HepG2 (cell line): Measurements from ENCODE around the gene ANKRD13C.

Experiments used
- FOXA3 ChIP-seq: IDR thresholded peaks from 2 replicates; pipeline ENCODE4 v1.6.1; 2016; ENCODE audit warnings: missing genetic modification reagents, missing compliant biosample characterization
- KDM4B ChIP-seq: sonication (generic); formaldehyde crosslinking; IDR thresholded peaks from 2 replicates; pipeline ENCODE4 v1.4.0; 2020; ENCODE audit warnings: missing genetic modification reagents
- POLR2A ChIP-seq, 2 experiments: IDR thresholded peaks; 2 replicates each; pipeline ENCODE4 v1.6.1; 2011; ENCODE audit warnings: low read depth in 2 of 2, low read length in 2 of 2, mild to moderate bottlenecking in 1 of 2, moderate library complexity in 1 of 2; ENCODE audit not compliant: insufficient read depth in 1 of 2
- STAT5B ChIP-seq: sonication (generic); formaldehyde crosslinking; IDR thresholded peaks from 2 replicates; pipeline ENCODE4 v1.4.0; 2020; ENCODE audit warnings: missing genetic modification reagents
- TF ChIP-seq, protein P1 (sequence below): sonication (generic); formaldehyde crosslinking; IDR thresholded peaks from 2 replicates; pipeline ENCODE4 v1.5.0; 2020; ENCODE audit warnings: mild to moderate bottlenecking, missing genetic modification reagents, moderate library complexity
- TF ChIP-seq, protein P2 (sequence below): sonication (generic); formaldehyde crosslinking; IDR thresholded peaks from 2 replicates; pipeline ENCODE4 v1.8.1; 2023; ENCODE audit warnings: missing genetic modification reagents, inconsistent platforms, borderline replicate concordance
- TF ChIP-seq, protein P3 (sequence below): sonication (generic); formaldehyde crosslinking; IDR thresholded peaks from 2 replicates; pipeline ENCODE4 v1.5.0; 2020; ENCODE audit warnings: missing genetic modification reagents, mild to moderate bottlenecking, borderline replicate concordance

DNA sequence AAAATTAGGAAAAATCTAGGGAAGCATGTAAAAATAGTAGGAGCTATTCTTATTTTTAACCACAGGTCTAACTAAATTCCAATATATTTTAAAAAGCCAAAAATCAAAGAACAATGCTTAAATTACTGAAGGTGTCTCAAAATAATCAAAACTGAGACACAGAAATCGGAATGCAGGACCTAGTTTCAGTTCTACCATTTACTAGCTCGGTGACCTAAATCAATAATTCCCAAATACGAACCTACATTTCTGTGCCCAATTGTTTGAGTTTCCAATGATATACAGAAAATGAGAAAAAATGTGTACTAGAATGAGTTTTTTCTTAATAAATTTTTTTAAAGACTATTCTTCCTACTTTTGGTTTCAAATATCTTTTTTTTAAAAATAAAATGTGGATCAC is 37.4 kb downstream of the ANKRD13C start:
- TF ChIP-seq KDM4B (no peak), POLR2A (IDR thresholded peaks at IDR 0.05; ENCODE audit: insufficient read depth in 1 of 2, low read depth in 2 of 2, low read length in 2 of 2) (no peak), STAT5B (no peak), FOXA3 (CRISPR knock-in tag) (no peak)
- TF ChIP-seq, protein P1, sequence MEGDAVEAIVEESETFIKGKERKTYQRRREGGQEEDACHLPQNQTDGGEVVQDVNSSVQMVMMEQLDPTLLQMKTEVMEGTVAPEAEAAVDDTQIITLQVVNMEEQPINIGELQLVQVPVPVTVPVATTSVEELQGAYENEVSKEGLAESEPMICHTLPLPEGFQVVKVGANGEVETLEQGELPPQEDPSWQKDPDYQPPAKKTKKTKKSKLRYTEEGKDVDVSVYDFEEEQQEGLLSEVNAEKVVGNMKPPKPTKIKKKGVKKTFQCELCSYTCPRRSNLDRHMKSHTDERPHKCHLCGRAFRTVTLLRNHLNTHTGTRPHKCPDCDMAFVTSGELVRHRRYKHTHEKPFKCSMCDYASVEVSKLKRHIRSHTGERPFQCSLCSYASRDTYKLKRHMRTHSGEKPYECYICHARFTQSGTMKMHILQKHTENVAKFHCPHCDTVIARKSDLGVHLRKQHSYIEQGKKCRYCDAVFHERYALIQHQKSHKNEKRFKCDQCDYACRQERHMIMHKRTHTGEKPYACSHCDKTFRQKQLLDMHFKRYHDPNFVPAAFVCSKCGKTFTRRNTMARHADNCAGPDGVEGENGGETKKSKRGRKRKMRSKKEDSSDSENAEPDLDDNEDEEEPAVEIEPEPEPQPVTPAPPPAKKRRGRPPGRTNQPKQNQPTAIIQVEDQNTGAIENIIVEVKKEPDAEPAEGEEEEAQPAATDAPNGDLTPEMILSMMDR (CRISPR knock-in tag): no peak
- TF ChIP-seq, protein P2, sequence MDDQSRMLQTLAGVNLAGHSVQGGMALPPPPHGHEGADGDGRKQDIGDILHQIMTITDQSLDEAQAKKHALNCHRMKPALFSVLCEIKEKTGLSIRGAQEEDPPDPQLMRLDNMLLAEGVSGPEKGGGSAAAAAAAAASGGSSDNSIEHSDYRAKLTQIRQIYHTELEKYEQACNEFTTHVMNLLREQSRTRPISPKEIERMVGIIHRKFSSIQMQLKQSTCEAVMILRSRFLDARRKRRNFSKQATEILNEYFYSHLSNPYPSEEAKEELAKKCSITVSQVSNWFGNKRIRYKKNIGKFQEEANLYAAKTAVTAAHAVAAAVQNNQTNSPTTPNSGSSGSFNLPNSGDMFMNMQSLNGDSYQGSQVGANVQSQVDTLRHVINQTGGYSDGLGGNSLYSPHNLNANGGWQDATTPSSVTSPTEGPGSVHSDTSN (CRISPR knock-in tag): no peak
- TF ChIP-seq, protein P3, sequence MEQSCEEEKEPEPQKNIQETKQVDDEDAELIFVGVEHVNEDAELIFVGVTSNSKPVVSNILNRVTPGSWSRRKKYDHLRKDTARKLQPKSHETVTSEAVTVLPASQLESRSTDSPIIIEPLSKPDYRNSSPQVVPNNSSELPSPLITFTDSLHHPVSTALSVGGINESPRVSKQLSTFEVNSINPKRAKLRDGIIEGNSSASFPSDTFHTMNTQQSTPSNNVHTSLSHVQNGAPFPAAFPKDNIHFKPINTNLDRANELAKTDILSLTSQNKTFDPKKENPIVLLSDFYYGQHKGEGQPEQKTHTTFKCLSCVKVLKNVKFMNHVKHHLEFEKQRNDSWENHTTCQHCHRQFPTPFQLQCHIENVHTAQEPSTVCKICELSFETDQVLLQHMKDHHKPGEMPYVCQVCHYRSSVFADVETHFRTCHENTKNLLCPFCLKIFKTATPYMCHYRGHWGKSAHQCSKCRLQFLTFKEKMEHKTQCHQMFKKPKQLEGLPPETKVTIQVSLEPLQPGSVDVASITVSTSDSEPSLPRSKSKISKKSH (CRISPR knock-in tag): no peak
